GM18951 (cell line): ENCODE results near the gene SERPINA10.
"Not testable (repeated sequence)": the region's sequence is repeated elsewhere in the genome, so short reads cannot be mapped to it uniquely, and the experiment has no call there.

ENCODE experiments used
- POLR2A ChIP-seq: IDR thresholded peaks from 4 replicates; pipeline ENCODE4 v1.6.1; 2011; ENCODE audit warnings: mild to moderate bottlenecking; ENCODE audit not compliant: insufficient read length, insufficient read depth; ENCODE audit errors: extremely low read depth
- in situ Hi-C: fragments of 300-500 bp; cut with MboI; formaldehyde crosslinking; loops from one replicate; pipeline ENCODE4 v1.12.0; 2022; ENCODE audit warnings: low sequenced_read_pairs, mixed read lengths, inconsistent platforms; ENCODE audit not compliant: unreplicated experiment

Gene SERPINA10

GRCh38 chr14:94306047-94306978 is 13.2 kb upstream of the SERPINA10 start:
- in situ Hi-C loops = loop anchor here (10.0 kb wide), 1 partner anchor 188 kb away; no protein-coding TSS in a partner anchor
- TF ChIP-seq POLR2A = no peak

GRCh38 chr14:94305620-94306019 is 12.6 kb upstream of the SERPINA10 start:
- no peak for TF ChIP-seq POLR2A
- in situ Hi-C loops = loop anchor here (10.0 kb wide), 1 partner anchor 189 kb away; no protein-coding TSS in a partner anchor

- no peak for TF ChIP-seq POLR2A
- in situ Hi-C loops = loop anchor here (10.0 kb wide), 1 partner anchor 191 kb away; no protein-coding TSS in a partner anchor
These were observed 11.2 kb upstream of the SERPINA10 start for GRCh38 chr14:94304243-94304642.

GRCh38 chr14:94303111-94303510 is 10.0 kb upstream of the SERPINA10 start:
- in situ Hi-C loops = loop anchor here (10.0 kb wide), 1 partner anchor 192 kb away; no protein-coding TSS in a partner anchor
- TF ChIP-seq POLR2A = no peak

- TF ChIP-seq POLR2A = no peak
- in situ Hi-C loops = no loop called here
These were observed 5.1 kb upstream of the SERPINA10 start for GRCh38 chr14:94298130-94298529.

GRCh38 chr14:94296181-94296545 is 3.1 kb upstream of the SERPINA10 start:
- in situ Hi-C loops = not testable (repeated sequence)

- in situ Hi-C loops = no loop called here
- no peak for TF ChIP-seq POLR2A
These were observed 2.5 kb upstream of the SERPINA10 start for GRCh38 chr14:94295360-94296180.

- no peak for TF ChIP-seq POLR2A
- in situ Hi-C loops = no loop called here
These were observed 483 bp upstream of the SERPINA10 start for GRCh38 chr14:94293578-94293924.

GRCh38 chr14:94292526-94292871 is 569 bp downstream of the SERPINA10 start:
- TF ChIP-seq POLR2A = no peak
- in situ Hi-C loops = no loop called here

- TF ChIP-seq POLR2A = no peak
- in situ Hi-C loops = no loop called here
These were observed 1.1 kb downstream of the SERPINA10 start for GRCh38 chr14:94291906-94292525.

- TF ChIP-seq POLR2A = no peak
- in situ Hi-C loops = no loop called here
These were observed 1.7 kb downstream of the SERPINA10 start for GRCh38 chr14:94291159-94291905.

- TF ChIP-seq POLR2A = no peak
These were observed 2.9 kb downstream of the SERPINA10 start for GRCh38 chr14:94290197-94290596.

GRCh38 chr14:94288610-94289465 is 4.2 kb downstream of the SERPINA10 start:
- no peak for TF ChIP-seq POLR2A
- in situ Hi-C loops = no loop called here

More at GRCh38 chr14:94290197-94290596, 2.9 kb downstream of the SERPINA10 start:
- in situ Hi-C loops = no loop called here
